Astrocyte of the hippocampus (primary cell): ENCODE measurements around the gene CAMTA1.
A peak's percentile ranks its signal among the peaks of the same experiment; 100 is the strongest.

ENCODE experiments used
- DNase-seq: peaks from one replicate; pipeline ENCODE4 v3.0.0; 2011; ENCODE audit warnings: low read depth, low spot score

Gene CAMTA1

DNA sequence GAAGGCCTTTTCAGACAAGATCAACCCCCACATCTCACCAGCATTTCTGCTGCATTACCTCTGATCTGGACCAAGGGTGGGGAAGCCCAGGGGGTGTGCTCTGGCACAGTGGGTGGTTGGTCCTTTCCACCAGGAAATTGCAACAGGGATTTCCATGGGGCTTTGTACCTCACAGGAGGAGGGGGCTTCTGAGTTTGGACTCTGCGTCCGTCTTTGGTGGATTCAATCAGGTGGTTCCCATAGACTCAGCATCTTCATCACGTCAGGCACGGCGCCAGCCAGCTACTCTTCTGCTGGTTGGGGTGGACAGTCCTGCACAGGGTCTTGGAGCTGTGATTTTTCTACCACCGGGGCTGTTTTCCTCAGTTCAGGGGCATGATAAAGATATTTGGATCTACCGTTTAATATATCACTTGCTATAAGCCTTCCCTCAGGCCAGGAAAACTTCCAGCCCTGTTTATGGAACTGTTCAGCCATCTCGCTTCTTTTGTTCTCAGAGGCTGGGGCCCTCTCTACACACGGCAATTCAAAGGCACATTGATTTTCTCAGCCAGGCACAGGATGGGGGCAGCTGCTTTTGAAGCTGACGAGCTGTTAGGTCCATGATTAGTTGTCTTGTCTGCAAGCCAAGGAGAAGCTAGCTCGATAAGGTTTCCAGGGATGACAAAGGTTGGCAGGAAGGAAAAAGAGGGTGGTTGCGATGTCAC, 467.3 kb downstream of the CAMTA1 start:
- no peak for DNase-seq

DNA sequence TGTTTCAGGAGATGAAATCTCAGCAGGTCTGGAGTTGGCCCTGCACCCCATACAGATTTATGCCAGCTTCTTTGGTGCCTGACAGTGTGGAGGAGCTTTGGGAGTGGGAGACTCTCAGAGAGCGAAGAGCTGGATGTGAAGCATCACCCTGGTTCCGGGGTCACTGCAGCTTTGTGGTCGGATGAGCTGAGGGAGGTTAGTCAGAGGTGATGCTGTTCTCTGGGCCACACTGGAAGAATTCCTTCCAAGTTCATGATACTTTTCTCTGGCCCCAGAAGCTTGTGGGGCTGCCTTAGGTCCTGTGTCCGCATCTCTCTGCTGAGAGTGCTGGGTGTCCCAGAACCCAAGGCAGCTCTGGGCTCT, 467.8 kb downstream of the CAMTA1 start:
- peak; percentile 39 for DNase-seq

DNA sequence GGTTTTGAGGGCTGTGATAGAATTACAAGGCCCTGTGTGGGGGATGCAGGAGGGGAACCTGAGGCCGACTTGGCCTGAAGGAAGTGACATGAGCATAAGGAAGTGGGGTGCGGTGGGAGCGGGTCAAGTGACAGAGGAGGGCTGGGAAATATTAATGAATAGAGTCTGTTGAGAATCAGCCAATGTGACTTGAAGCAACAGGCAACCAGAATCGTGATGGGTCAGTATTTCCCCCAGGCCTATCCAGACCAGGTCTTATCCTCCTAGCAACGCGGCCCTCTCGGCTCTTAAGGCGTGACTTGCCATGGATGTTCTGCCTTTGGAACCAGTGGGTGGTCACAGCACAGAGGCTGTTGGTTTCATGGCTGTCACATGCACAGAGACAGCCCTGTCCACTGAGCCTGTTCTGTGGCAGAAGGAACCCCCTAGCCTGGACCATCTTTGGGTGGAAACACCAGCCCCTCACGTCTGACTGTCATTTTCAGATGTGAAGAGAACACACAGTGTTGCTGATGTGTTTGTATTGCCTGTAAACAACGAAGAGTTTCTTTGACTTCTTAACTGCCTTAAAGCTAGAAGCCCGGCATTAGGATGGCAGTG, 468.8 kb downstream of the CAMTA1 start:
- DNase-seq = no peak

DNA sequence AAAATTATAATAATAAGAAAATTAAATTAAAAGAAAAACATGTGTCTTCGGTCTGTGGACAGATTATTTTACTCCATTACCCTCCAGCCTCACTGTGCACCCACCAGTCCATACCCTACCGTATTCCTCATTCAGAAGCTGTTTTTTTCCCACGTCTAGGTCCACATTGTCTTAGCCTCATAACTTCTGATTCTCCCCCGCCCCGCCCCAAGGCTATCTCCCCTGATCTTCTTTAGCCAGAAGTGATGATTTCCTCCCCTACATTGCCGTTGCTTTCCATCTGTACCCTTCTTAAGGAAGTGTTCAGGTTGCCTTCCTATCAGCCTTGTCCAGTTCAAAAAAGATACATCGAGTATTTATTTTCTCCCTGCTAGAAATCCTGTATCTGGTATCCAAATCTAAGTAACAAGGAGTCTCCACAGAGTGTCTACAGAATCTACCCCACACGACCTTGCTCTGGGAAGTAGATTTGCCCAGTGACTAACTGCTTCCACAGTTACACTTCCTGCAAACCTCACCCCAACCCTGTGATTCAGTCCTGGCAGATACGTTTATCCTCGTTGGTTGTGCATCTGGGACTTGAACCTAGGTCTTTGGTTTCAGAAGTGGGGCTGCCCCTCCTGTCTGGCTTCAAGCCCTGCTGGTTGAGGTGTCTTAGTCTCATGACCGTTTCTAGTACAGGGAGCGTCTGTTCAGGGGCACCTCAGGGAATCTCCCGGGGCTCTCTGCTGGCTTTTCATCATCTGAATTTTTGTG, 470.2 kb downstream of the CAMTA1 start:
- no peak for DNase-seq

DNA sequence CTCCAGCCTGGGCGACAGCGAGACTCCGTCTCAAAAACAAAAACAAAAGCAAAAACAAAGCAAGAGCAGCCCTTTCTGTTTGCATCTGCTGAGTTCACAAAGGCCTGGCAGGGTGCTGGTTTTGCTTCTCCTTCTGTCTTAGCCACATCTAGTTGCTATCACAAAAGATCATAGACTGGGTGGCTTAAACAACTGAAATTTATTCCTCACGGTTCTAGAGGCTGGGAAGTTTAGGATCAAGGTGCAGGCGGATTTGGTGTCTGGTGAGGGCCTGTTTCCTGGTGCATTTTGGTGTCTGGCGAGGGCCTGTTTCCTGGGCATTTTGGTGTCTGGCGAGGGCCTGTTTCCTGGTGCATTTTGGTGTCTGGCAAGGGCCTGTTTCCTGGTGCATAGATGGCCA, 471.3 kb downstream of the CAMTA1 start:
- no peak for DNase-seq

DNA sequence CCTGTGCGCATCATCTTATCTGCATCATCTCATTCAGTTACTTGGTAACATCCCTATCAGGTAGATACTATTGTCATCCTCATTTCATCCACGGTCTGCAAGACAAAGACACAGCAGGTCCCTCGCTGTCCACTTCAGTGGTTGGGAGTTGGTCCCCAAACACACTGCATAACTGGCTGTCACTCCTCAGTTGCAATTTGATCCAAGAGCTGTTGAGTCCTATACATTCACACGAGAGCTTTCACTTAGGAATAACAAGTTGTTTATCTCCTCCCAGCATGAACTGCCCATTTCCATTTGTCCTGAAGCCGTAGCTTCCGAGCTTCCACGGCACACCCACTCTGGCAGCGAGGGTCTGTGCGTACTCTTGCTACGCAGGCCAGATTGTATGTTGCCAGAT, 472.0 kb downstream of the CAMTA1 start:
- DNase-seq = no peak

DNA sequence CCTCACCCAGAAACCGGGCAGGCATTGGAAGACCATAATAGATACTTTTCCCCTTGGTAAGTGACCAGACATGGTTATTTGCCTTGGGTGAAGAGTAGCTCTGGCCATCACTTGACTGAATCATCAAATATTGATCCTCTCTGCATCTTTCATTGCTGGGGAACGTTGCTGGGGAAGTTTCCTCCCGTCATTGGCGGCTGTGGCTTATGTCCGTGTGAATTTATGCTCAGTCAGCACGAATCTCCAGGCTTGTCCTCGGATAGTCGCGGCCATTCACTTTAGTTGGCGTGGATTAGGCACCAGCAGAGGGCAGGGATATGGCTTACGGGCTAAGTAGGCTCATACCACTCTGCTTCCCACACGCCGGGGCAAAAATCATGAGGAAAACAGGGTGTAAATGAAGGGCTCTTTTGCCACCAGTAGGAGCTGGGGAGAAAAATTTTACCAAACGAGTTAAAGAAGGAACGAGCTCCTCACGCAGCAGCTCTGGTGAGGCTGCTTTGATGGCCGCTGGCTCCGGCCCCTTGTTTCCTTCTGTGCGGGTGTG, 473.4 kb downstream of the CAMTA1 start:
- no peak for DNase-seq

DNA sequence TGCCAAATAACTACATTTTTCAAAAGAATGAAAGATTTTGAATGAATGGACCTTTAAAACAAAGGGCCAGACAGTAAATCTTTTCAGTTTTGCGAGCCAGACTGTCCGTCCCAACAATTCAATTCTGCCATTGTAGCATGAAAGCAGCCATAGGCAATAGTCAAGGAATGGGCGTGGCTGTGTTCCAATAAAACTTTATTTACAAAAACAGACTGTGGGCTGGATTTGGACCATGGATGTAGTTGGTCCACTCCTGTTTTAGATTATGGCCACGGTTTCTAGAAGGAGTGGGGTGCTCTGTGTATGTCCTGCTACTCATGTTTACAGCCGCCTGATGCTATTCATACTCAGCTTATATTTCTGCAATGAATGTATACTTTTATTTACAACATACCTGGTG, 474.7 kb downstream of the CAMTA1 start:
- DNase-seq = no peak

DNA sequence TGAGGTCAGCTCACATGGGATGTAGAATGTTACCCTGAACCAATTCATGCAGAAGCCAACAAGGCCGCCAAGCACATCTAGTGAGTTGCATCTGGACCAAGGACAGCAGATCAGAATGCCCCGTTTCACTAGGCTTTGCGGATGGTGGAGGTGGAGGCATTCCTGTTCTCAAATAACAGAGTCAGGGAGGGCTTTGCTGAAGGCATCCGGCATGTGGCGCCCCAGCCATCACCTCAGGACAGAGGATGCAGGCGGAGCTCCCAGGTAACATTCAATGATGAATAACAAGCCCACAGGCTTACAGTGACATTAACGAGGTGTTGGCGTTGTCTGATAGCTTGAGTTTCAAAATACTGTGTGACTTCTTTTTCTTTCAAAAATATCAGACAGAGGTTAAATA, 476.2 kb downstream of the CAMTA1 start:
- DNase-seq = no peak

DNA sequence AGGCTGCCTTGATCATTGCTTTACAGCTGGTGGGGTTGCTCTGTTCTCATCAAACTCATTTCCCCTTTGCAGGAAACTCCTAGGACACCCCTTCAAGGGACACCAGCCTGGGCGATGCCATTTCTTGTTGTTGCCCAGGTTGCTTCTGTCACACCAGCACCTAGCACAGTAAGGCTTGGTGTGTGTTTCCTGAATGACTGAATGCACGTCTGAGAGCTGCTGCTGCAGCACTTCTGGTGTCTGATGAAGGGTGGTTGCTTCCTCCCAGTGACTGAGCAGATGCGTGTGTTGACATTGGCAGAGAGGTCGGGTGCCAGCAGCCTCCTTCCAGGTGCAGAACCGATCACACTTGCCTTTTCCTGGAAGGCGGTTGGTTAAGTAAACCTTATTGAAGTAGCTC, 477.4 kb downstream of the CAMTA1 start:
- DNase-seq = no peak

DNA sequence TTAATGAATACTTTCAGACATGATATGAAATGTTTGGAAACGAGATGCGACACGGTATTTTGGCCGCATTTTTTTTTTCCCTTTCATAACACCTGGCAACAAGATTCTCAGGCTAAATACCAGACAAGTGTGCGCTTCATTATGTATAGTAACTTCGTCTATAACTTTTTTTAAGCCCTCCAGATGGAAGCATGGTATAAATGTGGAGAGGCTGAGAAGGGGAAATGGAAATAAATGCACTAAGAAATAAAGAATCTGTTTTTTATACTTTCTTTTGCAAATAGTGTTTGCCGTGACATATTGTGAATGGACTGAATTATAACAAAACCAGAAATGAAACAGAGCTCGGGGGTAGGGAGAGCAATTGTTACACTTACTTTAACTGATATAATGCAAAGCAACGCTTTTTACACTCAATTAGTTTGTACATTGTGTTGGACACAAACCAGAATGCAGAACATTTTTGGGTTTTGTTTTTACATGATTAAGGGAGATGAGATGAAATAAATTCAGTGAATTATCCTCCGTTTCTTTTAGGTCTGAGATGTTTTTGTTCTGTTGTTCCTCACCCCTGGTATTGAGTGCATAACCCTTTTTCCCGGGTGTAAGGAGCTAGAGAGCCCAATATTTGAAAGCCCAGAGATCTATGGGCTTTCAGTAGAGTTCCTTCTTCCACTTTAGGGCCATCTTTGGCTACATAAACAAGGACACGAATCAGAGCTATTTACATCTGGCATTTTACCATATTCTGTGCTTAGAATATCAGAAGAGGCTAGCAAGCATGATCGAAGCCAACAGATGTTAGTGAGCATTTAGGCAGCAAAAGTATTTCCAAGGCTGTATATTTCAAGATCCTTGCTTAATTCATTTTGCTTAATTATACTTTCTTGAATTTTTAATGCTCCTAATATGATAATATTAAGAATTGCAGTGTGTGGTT, 478.0 kb downstream of the CAMTA1 start:
- DNase-seq = no peak

DNA sequence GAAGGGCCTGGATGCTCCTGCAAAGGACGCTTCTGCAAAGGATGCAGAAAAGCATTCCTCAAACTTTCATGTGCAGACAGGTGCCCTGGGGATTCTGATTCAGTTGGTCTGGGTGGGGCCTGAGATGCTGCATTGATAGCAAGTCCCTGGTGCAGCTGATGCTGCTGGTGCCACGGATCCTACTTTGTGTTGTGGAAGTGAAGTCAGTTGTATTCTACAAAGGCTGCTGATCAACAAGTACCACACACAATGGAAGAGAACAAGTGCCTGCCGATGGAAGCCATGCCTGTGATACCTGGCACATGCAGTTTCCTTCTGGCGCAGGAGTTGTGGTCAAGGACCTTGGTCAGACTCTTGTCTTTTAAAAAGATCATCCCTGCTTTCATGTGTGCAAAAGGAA, 478.8 kb downstream of the CAMTA1 start:
- DNase-seq = no peak

DNA sequence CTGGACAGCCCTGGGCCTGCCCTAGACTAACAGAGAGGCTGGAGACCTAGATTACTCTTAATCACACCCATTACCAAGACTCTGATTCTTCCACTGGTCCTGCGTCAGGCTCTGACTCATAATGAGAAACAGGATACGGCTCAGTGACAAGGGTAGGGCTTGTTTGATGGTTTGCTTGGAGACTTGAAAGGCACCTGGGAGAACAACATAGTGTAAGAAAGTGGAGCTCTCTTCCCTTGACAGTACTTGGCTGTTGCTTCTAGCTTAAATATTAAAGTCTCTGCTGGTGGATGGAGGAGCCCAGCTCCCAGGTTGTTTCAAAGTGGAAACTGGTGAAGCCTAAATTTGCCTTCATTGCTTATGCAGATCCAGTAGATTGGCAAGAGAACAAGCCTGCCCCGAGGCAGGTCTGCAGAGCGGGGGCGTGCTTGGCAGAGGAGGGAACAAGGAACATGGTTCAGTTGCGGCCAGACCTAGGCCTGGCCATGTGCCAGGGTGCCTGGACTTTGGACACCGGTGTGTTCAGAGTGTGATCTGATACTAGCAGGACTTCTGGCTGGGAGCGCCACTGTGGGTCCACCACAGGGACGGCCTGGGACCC, 480.6 kb downstream of the CAMTA1 start:
- DNase-seq = peak; percentile 82

DNA sequence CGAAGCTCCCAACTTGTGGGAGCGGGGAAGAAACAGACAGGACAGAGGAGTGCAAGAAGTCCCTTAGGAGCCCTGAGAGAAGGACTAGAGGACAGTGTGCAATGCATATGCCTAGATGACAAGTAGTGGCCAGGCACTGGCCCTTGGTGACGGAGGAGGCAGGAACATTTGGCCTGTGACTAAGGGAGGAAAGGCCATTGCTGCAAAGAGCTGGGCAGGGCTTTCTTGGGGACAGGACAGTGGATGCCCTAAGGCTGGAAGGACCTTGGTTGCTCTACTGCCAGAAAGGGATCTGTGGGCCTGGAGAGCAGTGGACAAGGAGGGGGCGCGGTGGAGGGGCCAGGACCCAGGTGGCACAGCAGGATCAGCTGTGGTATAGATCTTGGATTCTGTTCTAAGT, 481.3 kb downstream of the CAMTA1 start:
- no peak for DNase-seq

DNA sequence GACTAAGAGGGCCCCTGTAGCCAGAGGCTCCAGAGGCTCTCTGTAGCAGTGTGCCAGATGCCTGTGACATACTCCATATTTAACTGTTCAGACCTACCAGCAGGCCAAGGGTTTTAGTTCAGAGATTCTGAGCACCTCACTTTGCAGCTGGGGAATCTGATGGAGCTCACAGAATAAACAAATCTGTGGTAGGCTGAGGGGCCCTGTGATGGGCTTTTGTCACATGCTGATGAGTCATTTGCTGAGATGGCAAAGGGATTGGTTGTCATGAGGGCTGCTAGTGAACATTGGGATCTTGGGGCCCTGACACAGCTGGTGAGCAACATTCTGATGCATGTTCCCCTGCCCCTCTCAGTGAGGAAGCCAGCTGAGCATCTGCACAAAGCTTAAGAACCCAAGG, 482.2 kb downstream of the CAMTA1 start:
- peak; percentile 35 for DNase-seq

DNA sequence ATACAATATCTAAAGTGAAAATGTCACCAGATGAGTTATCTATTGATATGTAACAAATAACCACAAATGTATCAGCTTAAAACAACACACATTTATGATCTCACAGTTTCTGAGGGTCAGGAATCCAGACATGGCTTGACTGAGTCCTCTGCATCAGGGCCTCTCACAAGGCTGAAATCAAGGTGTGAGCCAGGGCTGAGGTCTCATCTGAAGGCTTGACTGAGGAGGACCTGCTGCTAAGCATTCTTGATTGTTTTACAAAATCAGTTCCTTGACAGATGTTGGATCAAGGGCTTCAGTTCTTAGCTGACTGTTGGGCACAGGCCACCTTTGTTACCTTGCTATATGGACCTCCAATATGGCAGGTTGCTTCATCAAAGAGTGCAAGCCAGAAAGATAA, 483.7 kb downstream of the CAMTA1 start:
- DNase-seq = no peak

DNA sequence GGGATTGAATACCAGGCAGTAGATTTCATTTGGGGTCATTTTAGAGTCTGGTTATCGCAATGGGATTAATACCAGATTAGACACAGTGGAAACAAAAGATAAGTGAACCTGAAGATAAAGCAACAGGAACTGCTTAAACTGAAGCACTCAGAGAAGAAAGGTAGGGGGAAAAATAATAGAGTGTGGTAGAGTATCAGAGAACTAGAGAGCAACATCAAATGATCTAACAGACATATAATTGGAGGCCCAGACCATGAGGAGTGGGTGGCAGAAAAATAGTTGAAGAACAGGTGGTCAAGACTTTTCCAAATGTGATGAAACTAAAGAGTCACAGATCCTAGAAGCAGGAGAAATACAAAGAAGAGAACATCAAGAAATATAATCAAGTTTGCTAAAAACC, 484.3 kb downstream of the CAMTA1 start:
- DNase-seq = no peak

DNA sequence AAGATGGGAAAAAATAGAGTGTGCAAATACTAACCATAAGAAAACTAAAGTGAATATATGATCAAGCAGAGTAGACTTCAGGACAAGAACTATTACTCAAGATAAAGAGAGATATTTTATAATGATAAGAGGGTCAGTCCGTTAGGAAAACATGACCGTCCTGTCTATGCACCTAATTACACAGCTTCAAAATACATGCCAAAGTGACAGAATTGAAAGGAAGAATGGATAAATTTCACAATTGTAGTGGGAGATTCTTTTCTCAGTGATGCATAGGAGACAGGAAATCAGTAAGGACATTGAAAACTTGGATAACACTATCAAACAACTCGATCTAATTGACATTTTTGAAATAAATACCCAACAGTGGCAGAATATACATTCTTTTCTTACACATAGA, 489.0 kb downstream of the CAMTA1 start:
- no peak for DNase-seq

DNA sequence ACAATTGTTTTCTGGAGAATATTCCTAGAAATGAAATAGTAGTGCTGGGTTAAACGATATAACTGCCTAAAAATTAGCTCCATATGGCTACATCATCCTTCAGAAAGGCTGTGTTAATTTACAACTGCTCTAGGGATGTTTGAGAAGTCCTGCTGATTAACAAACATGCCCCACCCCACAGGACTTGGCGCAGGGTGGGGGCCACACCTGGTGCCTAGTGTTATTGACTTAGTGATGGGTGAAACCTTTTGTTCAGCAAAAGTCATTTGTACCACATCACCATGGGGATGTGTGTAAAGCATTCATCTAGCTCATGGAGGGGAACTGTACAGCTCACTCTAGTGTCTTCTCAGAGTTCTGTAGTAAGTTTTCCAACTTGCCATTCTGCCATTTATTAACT, 492.8 kb downstream of the CAMTA1 start:
- DNase-seq = no peak

DNA sequence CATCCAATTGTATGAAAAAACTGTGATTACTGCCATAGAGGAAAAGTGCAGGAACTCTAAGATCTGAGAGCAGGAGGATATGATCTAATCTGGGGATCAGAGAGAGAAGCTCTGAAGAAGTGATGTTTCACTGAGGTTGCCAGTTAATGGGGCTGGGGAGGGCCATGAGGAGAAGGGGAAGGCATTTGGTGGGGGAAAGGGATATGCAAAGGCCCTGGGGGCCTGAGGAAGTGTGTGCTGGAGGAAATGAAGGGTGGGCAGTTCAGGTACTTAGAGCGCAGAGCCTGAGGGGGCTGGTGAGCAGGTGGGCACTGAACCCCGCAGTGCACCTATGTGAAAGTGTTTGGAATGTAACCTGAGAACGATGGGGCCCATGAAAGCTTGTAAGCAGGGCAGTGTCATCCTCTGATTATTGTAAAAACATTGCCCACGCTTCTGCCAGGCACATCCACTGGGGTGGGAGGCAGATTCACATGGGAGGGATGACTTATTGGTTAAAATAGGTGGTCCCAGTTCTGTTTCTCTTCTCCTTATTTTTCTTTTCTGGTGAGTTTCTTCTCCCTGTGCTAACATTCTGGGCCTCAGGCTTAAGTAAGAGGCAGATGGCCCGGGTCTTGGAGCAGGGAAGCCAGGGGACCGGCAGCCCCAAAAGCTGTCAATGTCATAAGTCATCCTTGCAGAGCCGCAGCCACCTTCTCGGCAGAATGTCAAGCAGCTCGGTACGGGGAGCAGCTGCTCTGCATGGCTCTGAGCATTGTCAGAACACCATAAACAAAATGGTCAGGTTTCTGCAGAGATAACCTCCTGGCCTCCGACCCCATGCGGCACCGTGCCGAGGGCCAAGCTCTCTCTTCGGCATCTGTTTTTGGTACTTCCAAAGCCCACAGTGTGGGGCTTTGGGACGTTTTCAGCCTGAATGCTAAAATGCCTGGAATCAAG, 493.8 kb downstream of the CAMTA1 start:
- DNase-seq = no peak
